DMS 273 (cell line): ENCODE data around the gene MMS22L.

Experiments
- DNase-seq: peaks from one replicate; lab custom pipeline; 2025; ENCODE audit not compliant: unreplicated experiment; lab: John Stamatoyannopoulos, UW

The MMS22L gene

DNA sequence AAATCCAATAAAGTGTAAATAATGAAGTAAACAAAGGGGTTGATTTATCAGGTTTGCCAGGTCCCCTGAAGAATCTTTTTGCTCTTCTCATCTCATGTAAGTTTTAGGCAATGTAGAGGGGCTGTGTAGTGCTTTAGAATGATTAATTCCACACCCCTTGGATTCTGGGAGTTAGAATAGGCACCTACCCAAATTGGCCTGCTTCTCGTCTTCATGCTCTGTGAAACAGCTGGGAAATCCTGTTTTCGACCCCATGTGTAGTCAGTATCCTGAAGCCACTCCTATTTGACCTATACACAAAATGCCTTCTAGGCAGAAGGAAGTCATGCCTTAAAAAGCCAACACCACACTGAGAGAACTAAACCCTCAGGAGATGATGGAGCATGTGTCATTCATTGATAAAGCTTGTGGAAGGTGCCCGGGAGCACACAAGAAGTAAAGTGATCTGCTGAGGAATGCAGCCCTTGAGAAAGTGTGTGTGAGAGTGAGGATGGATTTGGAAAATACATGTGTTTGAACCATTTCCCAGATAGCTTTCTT, 187.6 kb downstream of the MMS22L start:
- no peak for DNase-seq

DNA sequence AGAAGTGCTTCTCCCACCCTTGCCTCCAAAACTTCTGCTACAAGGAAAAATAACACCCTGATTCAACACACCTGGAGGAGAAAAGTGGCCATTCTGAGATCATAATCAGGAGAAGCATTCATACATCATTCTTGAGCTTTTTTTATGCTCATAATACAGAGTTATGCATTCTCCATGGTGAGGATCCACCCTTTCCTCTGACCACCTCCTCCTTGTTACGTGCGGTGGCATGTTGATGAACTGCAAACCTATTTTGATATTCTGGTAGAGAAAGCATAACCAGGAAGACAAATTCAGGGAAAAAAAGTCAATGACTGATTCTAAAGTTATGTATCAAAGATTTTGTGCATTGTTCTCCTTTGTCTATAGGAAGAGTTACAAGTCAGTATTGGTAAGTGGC, 188.6 kb downstream of the MMS22L start:
- no peak for DNase-seq

DNA sequence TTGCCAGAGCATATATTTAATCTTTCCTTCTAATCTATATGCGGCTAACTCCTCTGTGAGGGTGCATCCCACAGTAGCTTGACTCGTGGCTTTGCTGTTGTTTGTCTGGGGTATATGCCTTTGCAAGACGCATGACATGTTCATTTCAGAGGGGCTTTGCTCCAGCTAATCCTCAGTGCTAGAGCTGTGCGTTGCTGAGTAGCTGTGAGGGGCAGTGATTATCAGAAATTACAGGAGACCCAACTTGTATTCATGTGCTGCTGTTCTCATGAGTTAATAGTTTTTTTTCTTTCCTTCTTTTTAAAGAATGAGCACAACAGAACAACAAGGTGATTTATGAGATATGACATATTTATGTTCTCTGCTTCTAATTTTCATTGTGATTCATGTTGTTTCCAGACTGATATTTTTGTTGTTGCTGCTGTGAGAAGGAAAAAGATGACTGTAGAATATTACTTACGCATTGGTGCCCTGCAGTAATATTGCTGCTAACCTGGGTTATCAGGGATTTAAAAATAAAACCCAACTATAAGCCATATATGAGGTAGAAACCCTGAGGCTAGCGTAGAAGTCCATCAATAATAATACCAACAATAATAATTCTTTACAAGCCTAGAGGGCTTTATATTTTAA, 190.2 kb downstream of the MMS22L start:
- no peak for DNase-seq
